Measurements from ENCODE around the gene GHRL. TPM values are rescaled to one million over a fixed set of nuclear protein-coding genes. Genes with fewer than 3 reads are reported as not detected.

The GHRL gene
- total RNA-seq, 1 donor, result under 0.01 TPM

GRCh38 chr3:10294030-10294586, 1.4 kb upstream of the GHRL start:
- Histone ChIP-seq H3K79me2 (ENCODE audit: insufficient read depth, low read length) (no peaks in the 10 kb centered on the region), H3K36me3 (ENCODE audit: insufficient read depth, low read length) (peaks cover 15% of the 10 kb centered on the region), H3K27ac (ENCODE audit: low read depth, low read length) (no peak overlapping the region), H3K4me3 (ENCODE audit: insufficient read depth, low read length) (no peak overlapping the region), H3K4me1 (ENCODE audit: insufficient read depth, low read length) (peaks cover 6% of the 10 kb centered on the region), H3K4me2 (ENCODE audit: insufficient read depth, low read length) (no peak overlapping the region), H3K27me3 (ENCODE audit: insufficient read depth, low read length) (no peaks in the 10 kb centered on the region), H3K9me3 (ENCODE audit: low read depth, low read length) (no peaks in the 10 kb centered on the region), H4K20me1 (ENCODE audit: insufficient read depth, low read length) (peaks cover 3% of the 10 kb centered on the region), H2AFZ (ENCODE audit: low read length) (no peak overlapping the region)
- DNase-seq (ENCODE audit: insufficient read length, low spot score, missing footprints), result no peak
- TF ChIP-seq CTCF (IDR thresholded peaks at IDR 0.05; ENCODE audit: extremely low read depth, low read depth, low read length), result no peak

GRCh38 chr3:10291641-10292040, 1.1 kb downstream of the GHRL start:
- no peak for DNase-seq (ENCODE audit: insufficient read length, low spot score, missing footprints)
- Histone ChIP-seq H3K4me3 (ENCODE audit: insufficient read depth, low read length) (no peak overlapping the region), H3K36me3 (ENCODE audit: insufficient read depth, low read length) (peaks cover 16% of the 10 kb centered on the region), H4K20me1 (ENCODE audit: insufficient read depth, low read length) (peaks cover 3% of the 10 kb centered on the region), H3K4me1 (ENCODE audit: insufficient read depth, low read length) (peaks cover 10% of the 10 kb centered on the region), H3K4me2 (ENCODE audit: insufficient read depth, low read length) (no peak overlapping the region), H3K27me3 (ENCODE audit: insufficient read depth, low read length) (no peaks in the 10 kb centered on the region), H3K9me3 (ENCODE audit: low read depth, low read length) (no peaks in the 10 kb centered on the region), H3K27ac (ENCODE audit: low read depth, low read length) (no peak overlapping the region), H3K79me2 (ENCODE audit: insufficient read depth, low read length) (no peaks in the 10 kb centered on the region), H2AFZ (ENCODE audit: low read length) (no peak overlapping the region)
- no peak for TF ChIP-seq CTCF (IDR thresholded peaks at IDR 0.05; ENCODE audit: extremely low read depth, low read depth, low read length)

GRCh38 chr3:10290481-10291176, 2.1 kb downstream of the GHRL start:
- no peak for DNase-seq (ENCODE audit: insufficient read length, low spot score, missing footprints)
- Histone ChIP-seq H4K20me1 (ENCODE audit: insufficient read depth, low read length) (peaks cover 3% of the 10 kb centered on the region), H2AFZ (ENCODE audit: low read length) (no peak overlapping the region)

More at GRCh38 chr3:10290481-10291176, 2.1 kb downstream of the GHRL start:
- no peak overlapping the region for H3K4me2 ChIP-seq (ENCODE audit: insufficient read depth, low read length)
- H3K36me3 ChIP-seq (ENCODE audit: insufficient read depth, low read length), result peaks cover 13% of the 10 kb centered on the region
- TF ChIP-seq CTCF (IDR thresholded peaks at IDR 0.05; ENCODE audit: extremely low read depth, low read depth, low read length), result no peak
- H3K27ac ChIP-seq (ENCODE audit: low read depth, low read length), result no peak overlapping the region
- no peaks in the 10 kb centered on the region for H3K27me3 ChIP-seq (ENCODE audit: insufficient read depth, low read length)
- H3K9me3 ChIP-seq (ENCODE audit: low read depth, low read length), result no peaks in the 10 kb centered on the region
- H3K4me3 ChIP-seq (ENCODE audit: insufficient read depth, low read length), result no peak overlapping the region
- H3K4me1 ChIP-seq (ENCODE audit: insufficient read depth, low read length), result peaks cover 14% of the 10 kb centered on the region
- H3K79me2 ChIP-seq (ENCODE audit: insufficient read depth, low read length), result no peaks in the 10 kb centered on the region
